GM19467 (cell line): ENCODE data around the gene MYO7B.

ENCODE experiments used
- ATAC-seq: cut with Tn5 transposase; IDR thresholded peaks from one replicate; pipeline ENCODE4 v1.9.1; 2021; ENCODE audit warnings: mild to moderate bottlenecking, moderate library complexity; ENCODE audit not compliant: unreplicated experiment

MYO7B gene

DNA sequence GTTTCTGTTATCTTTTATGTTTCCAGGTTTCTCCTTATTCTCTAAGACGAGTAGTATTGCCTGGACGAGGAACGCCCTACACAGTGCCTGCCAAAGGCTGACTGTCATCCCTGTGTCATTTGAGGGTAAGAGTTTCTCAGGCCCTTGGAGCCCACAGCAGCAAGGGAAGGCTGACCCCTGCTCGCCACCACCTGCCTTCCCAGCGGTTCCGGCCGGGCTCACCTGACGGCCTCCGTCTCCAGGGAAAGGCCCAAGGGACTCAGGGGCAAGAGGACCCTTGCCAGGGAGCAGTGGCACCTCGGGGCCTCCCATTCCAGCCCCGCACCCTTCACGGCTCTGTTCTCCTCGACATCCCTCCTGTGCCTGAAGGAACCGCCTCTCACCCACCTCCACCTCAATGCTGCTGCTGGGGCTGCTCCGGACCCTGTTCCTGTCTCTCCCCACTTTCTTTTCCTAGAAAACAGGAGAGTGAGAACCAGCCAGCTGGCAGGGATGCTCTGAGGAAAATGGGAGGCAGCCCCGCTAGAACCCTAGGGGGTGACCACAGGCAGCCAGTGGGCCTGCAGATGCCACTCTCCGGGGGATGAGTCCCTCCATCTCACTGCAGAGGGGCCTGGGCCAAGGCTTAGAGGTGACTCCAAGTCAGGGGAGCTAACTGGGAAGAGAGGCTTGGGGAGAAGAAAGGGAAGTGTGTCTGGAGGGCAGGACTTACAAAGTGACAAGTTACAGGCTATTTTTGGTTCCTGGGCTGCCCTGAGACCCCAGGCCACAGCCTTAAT, 138.0 kb downstream of the MYO7B start:
- ATAC-seq: no peak

- no peak for ATAC-seq
Measured at GRCh38 chr2:127674241-127675209, 139.0 kb downstream of the MYO7B start.

GRCh38 chr2:127675331-127676261, 140.1 kb downstream of the MYO7B start, which contains the start of gene LIMS2:
LIMS2 (minus strand) TSS chr2:127675530; CDS start chr2:127675024, 506 bp downstream.
- ATAC-seq: no peak

DNA sequence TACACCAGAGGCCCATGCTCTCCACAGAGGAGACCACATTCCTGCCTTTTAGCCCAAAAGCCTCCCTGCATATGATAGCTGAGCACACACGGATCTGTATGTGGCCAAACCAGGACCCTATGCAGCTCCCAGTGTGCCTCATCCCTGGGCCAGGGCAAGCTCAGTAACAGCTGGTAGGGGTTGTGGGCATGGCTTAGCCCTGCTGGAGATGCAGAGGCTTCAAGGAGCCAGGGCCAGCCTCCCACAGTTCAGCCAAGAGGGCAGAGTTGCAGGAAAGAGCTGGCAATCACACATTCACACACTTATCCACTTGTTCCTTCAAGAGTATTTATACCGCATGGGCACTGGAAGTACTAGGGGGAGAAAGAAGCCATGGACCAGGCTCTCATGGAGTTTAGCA, 141.4 kb downstream of the MYO7B start:
- no peak for ATAC-seq

- ATAC-seq: no peak
Measured at GRCh38 chr2:127678531-127678930, 143.0 kb downstream of the MYO7B start.

DNA sequence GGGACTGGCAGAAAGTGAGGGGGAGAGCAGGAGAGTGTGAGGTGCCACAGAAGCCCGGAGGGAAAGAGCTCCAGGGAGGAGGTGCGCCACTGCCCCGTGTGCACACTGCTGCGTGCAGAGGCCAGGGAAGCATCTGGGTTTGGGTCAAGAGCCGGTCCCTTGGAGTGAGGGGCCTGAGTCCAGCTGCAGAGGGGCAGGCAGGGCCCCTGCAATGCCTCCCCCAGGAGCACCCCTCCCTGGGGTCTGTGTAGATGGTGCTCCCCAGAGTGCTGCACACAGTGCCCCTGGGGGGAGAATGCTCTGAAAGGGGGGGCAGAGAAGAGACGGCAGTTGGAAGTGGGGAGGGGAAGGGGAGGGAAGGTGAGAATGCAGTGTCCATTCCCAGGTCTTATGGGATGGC, 143.5 kb downstream of the MYO7B start:
- no peak for ATAC-seq

GRCh38 chr2:127679680-127680361, 144.3 kb downstream of the MYO7B start:
- ATAC-seq: no peak

- no peak for ATAC-seq
Measured at GRCh38 chr2:127680706-127681287, 145.3 kb downstream of the MYO7B start.

- ATAC-seq: no peak
Measured at GRCh38 chr2:127681288-127681804, 145.9 kb downstream of the MYO7B start.

DNA sequence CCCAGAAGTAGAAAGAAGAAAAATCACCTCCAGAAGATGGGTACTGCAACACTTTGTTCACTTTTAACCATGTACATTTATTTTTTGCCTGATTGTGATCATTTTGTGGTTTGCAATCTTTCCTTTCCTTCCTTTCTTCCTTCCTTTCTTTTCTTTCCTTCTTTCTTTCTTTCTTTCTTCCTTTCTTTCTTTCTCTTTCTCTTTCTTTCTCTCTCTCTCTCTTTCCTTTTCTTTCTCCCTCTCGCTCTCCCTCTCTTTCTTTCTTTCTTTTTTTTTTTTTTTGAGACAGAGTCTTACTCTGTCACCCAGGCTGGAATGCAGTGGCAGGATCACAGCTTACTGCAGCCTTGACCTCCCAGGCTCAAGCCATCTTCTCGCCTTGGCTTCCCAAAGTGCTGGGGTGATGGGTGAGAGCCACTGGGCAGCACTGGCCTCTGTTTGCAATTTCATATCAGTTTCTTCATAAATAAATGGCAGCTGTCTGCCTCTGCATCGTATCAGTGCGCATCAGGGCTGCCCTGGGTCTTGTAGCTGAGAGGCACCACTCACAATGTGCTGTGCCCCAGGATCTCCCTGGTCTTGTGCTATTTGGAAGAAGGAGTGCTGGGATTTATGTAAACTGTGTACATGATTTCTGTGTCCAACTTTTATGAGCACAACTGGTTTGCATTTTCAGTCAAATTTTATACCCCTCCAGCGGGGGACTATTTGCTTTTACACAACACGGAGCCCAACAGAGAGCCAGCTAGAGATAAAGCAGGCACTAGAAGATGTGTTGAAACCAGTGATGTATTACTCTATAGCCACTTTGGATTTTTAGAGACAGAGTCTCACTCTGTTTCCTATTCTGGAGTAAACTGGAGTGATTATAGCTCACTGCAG, 146.7 kb downstream of the MYO7B start:
- no peak for ATAC-seq

DNA sequence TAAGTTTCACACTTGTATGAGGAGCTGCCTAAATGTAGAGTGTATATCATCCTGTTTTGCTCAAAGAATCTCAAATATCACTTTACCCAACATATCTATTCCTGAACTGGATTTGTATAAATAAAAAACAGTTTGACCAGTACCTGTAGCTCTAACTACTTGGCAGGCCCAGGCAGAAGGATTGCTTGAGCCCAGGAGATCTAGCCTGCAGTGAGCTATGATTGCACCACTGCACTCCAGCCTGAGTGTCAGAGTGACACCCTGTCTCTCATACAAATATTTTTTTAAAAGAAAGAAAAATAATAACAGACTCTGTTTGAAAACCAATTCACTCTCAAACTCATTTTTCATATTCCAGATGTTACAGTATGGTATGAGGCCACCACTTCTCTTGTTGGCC, 147.6 kb downstream of the MYO7B start:
- no peak for ATAC-seq

- no peak for ATAC-seq
Measured at GRCh38 chr2:127683757-127684156, 148.3 kb downstream of the MYO7B start.

DNA sequence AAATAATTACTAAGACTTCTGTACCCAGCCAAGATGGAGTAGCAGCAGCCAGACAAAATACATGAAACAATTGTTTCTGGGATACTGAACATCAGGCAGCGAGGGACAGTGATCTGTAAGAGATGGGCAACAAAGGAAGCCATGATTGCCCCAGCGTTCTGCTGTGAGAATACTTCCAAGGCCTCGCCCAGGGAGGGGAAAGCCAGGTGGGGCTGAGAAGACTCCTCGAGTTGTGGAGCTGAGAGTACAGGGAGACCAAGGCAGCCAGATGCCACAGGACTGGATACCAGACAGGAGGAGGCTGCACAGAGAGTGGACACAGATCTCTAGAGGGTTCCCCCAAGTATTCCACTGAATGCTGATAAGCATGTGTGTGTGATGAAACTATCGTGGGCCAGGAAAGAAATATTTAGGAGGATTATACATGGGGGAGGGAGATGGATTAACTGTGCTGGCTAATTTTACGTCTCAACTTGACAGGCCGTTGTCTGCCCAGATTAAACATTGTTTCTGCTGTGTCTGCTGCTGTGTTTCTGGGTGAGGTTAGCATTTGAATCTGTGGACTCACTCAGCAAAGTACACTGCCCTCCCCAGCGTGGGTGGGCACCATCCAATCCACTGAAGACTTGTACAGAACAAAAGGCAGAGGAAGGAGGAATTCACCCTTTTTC, 150.1 kb downstream of the MYO7B start:
- no peak for ATAC-seq
